ENCODE measurements around the gene DERA.

The DERA gene

DNA sequence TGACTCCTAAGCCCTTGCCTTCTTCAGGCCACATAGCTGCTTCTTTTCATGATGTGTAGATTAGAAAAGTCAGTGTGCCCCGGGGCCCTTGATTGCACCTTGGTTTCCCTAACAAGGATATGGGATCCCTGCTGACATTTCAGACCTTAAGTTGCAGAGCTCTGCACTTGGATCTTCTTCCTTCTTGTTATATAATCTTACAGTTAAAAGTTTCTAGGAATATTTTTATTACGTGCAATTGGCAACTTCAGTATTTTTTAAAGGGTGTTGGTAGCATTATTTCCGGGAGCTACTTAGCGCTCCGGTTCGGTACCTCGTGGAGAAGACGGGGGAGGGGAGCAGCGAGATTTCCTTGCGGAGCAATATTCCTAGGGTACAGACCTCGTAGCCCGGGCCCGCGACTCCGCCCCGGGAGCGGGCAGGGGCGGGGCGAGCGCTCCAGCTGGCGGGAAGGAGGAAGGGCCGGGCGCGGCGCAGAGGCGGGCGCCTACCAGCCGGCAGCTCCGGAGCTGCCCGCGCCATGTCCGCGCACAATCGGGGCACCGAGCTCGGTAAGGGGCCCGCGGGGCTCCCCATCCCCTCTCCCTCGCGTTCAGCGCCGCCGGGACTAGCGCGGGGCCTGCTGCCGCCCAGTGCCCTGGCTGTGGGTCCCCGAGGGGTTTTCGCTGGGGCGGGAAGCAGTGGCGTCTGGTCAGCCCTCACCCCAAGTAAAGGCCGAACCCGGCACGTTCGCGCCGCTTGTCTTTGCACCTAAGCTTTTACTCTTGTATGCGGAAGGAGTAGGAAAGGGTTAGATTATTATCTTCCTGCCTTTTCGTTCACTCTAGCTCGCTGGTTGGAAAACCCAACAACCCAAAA lies at the start of gene DERA:
TSS of gene DERA (plus strand) at position 469 of the 858 bp plus-strand sequence. CDS start at position 521, 52 bp downstream.
- Histone ChIP-seq H3K9me2 (replicated peaks; ENCODE audit: insufficient read depth, low read length) (no peaks in the 10 kb centered on the region), H3K4me3 (ENCODE audit: low read length) (peak within 1 kb of the TSS; percentile 65), H3K9me3 (replicated peaks; ENCODE audit: insufficient read depth, low read length) (no peaks in the 10 kb centered on the region), H3F3A (ENCODE audit: insufficient read depth, low read length) (peaks cover 3% of the 10 kb centered on the region; the same call in 1 of the 2 replicates), H3K9ac (ENCODE audit: low read length) (peak within 1 kb of the TSS; percentile 75), H2AFZ (ENCODE audit: low read length) (peak within 1 kb of the TSS; percentile 81), H3K4me2 (ENCODE audit: low read depth, low read length) (peak within 1 kb of the TSS; percentile 64), H3K36me3 (replicated peaks; ENCODE audit: insufficient read depth, low read length) (no peaks in the 10 kb centered on the region), H4K20me1 (ENCODE audit: insufficient read depth, low read length) (no peaks in the 10 kb centered on the region), H3K4me1 (ENCODE audit: low read length) (no peaks in the 10 kb centered on the region), H3K79me2 (ENCODE audit: low read length) (peaks cover 9% of the 10 kb centered on the region; the same call in 1 of the 2 replicates), H3K27ac (ENCODE audit: low read length) (peak within 1 kb of the TSS; percentile 46; the same call in 1 of the 2 replicates), H3K27me3 (replicated peaks; ENCODE audit: insufficient read depth, low read length) (no peaks in the 10 kb centered on the region)
- no peak for TF ChIP-seq EZH2 (optimal IDR thresholded peaks at IDR 0.05; ENCODE audit: low read depth, low read length)
- TF ChIP-seq, protein P1, sequence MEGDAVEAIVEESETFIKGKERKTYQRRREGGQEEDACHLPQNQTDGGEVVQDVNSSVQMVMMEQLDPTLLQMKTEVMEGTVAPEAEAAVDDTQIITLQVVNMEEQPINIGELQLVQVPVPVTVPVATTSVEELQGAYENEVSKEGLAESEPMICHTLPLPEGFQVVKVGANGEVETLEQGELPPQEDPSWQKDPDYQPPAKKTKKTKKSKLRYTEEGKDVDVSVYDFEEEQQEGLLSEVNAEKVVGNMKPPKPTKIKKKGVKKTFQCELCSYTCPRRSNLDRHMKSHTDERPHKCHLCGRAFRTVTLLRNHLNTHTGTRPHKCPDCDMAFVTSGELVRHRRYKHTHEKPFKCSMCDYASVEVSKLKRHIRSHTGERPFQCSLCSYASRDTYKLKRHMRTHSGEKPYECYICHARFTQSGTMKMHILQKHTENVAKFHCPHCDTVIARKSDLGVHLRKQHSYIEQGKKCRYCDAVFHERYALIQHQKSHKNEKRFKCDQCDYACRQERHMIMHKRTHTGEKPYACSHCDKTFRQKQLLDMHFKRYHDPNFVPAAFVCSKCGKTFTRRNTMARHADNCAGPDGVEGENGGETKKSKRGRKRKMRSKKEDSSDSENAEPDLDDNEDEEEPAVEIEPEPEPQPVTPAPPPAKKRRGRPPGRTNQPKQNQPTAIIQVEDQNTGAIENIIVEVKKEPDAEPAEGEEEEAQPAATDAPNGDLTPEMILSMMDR (IDR thresholded peaks at IDR 0.05; ENCODE audit: low read length): no peak
- TF ChIP-seq EZH2phosphoT487 (IDR thresholded peaks at IDR 0.05; ENCODE audit: low read length): no peak
- peak; percentile 62 for DNase-seq

DNA sequence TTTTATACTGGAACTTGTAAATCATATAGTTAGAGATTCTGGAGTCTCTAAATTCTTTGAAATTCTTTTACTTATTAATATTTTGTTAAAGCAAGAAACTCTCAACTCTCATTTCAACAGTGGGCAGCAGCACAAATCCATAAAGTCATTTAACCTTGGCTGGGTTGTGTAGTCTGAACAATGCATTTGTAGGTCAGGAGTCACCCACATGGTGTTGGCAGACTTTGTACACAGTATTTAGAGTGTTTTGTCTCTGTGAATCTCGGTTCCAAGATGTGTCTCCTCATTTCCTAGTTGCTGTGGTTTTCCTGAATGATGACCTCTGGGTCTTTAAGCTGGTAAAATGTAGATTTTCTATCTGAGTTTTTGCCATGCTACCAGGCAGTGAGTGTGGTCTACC lies 49.7 kb upstream of the DERA start:
- no peak for DNase-seq
- H3K27me3 ChIP-seq (replicated peaks; ENCODE audit: insufficient read depth, low read length): no peaks in the 10 kb centered on the region
- H3K36me3 ChIP-seq (replicated peaks; ENCODE audit: insufficient read depth, low read length): no peaks in the 10 kb centered on the region
- H3K27ac ChIP-seq (ENCODE audit: low read length): no peak overlapping the region
- no peaks in the 10 kb centered on the region for H4K20me1 ChIP-seq (ENCODE audit: insufficient read depth, low read length)
- no peak overlapping the region for H3K4me2 ChIP-seq (ENCODE audit: low read depth, low read length)
- H3K9me3 ChIP-seq (replicated peaks; ENCODE audit: insufficient read depth, low read length): no peaks in the 10 kb centered on the region
- no peaks in the 10 kb centered on the region for H3K9me2 ChIP-seq (replicated peaks; ENCODE audit: insufficient read depth, low read length)
- no peaks in the 10 kb centered on the region for H3K79me2 ChIP-seq (ENCODE audit: low read length)
- no peak overlapping the region for H3K9ac ChIP-seq (ENCODE audit: low read length)
- H3K4me1 ChIP-seq (ENCODE audit: low read length): no peaks in the 10 kb centered on the region
- H2AFZ ChIP-seq (ENCODE audit: low read length): no peak overlapping the region
- TF ChIP-seq EZH2phosphoT487 (IDR thresholded peaks at IDR 0.05; ENCODE audit: low read length): no peak
- TF ChIP-seq EZH2 (optimal IDR thresholded peaks at IDR 0.05; ENCODE audit: low read depth, low read length): no peak
- TF ChIP-seq, protein P1 (IDR thresholded peaks at IDR 0.05; ENCODE audit: low read length): no peak
- H3F3A ChIP-seq (ENCODE audit: insufficient read depth, low read length): no peaks in the 10 kb centered on the region
- no peak overlapping the region for H3K4me3 ChIP-seq (ENCODE audit: low read length)

DNA sequence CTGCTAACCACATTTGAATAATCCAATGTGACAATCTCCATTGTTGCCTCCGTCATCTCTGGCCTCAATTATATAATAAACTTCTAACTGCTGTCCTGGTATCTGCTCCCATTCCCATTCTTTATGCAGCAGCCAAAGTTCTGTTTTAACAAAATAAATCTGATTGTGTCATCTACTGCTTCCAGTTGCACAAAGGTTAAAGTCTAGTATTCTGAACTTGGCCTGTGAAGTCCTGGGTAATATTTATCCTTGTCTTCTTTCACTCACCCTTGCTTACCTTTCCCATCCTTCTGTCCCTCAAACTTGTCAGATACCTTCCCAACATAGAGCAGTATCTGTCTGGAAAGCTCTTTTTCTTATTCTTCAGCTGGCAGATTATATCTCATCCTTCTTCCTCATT lies 48.3 kb upstream of the DERA start:
- no peak overlapping the region for H3K4me3 ChIP-seq (ENCODE audit: low read length)
- H4K20me1 ChIP-seq (ENCODE audit: insufficient read depth, low read length): no peaks in the 10 kb centered on the region
- TF ChIP-seq EZH2phosphoT487 (IDR thresholded peaks at IDR 0.05; ENCODE audit: low read length) (no peak), EZH2 (optimal IDR thresholded peaks at IDR 0.05; ENCODE audit: low read depth, low read length) (no peak)
- TF ChIP-seq, protein P1 (IDR thresholded peaks at IDR 0.05; ENCODE audit: low read length): no peak
- H3K9me2 ChIP-seq (replicated peaks; ENCODE audit: insufficient read depth, low read length): no peaks in the 10 kb centered on the region
- no peaks in the 10 kb centered on the region for H3K4me1 ChIP-seq (ENCODE audit: low read length)
- H3K9me3 ChIP-seq (replicated peaks; ENCODE audit: insufficient read depth, low read length): no peaks in the 10 kb centered on the region
- no peak for DNase-seq
- H3K4me2 ChIP-seq (ENCODE audit: low read depth, low read length): no peak overlapping the region
- no peak overlapping the region for H3K27ac ChIP-seq (ENCODE audit: low read length)
- H3K79me2 ChIP-seq (ENCODE audit: low read length): no peaks in the 10 kb centered on the region
- no peak overlapping the region for H3K9ac ChIP-seq (ENCODE audit: low read length)
- H3F3A ChIP-seq (ENCODE audit: insufficient read depth, low read length): no peaks in the 10 kb centered on the region
- H2AFZ ChIP-seq (ENCODE audit: low read length): no peak overlapping the region
- H3K27me3 ChIP-seq (replicated peaks; ENCODE audit: insufficient read depth, low read length): no peaks in the 10 kb centered on the region
- no peaks in the 10 kb centered on the region for H3K36me3 ChIP-seq (replicated peaks; ENCODE audit: insufficient read depth, low read length)

Measured in MM.1S (cell line).